Stimulated activated CD8-positive, alpha-beta memory T cell treated with anti-CD3 and anti-CD28 coated beads, Interleukin-12 subunit alpha, Interleukin-12 subunit beta, amount 100 ng/mL, for 24 hours (primary cell): ENCODE measurements around the gene TTLL5.
A peak's percentile ranks its signal among the peaks of the same experiment; 100 is the strongest.

Experiments
- DNase-seq: peaks from one replicate; pipeline ENCODE4 v3.0.0-alpha.2; 2020; ENCODE audit errors: extremely low read depth

Gene TTLL5

GRCh38 chr14:75960231-75960630, 299.2 kb downstream of the TTLL5 start:
- DNase-seq, result no peak

GRCh38 chr14:75961662-75962061, 300.6 kb downstream of the TTLL5 start:
- no peak for DNase-seq

- DNase-seq, result no peak
These were observed 306.8 kb downstream of the TTLL5 start for GRCh38 chr14:75967866-75968265.

- no peak for DNase-seq
These were observed 307.4 kb downstream of the TTLL5 start for GRCh38 chr14:75968456-75968855.

- DNase-seq, result no peak
These were observed 308.1 kb downstream of the TTLL5 start for GRCh38 chr14:75969126-75969525.

- DNase-seq, result no peak
These were observed 308.8 kb downstream of the TTLL5 start for GRCh38 chr14:75969891-75970290.

GRCh38 chr14:75970989-75971388, 309.9 kb downstream of the TTLL5 start:
- DNase-seq, result no peak

GRCh38 chr14:75971509-75971908, 310.5 kb downstream of the TTLL5 start:
- DNase-seq, result no peak

GRCh38 chr14:75972801-75973421, 311.9 kb downstream of the TTLL5 start:
- DNase-seq, result no peak

- no peak for DNase-seq
These were observed 316.0 kb downstream of the TTLL5 start for GRCh38 chr14:75976826-75977581.

- DNase-seq, result no peak
These were observed 316.5 kb downstream of the TTLL5 start for GRCh38 chr14:75977582-75977943.

GRCh38 chr14:75978249-75978731, 317.2 kb downstream of the TTLL5 start:
- DNase-seq, result no peak

- DNase-seq, result no peak
These were observed 318.1 kb downstream of the TTLL5 start for GRCh38 chr14:75979071-75979571.

- DNase-seq, result no peak
These were observed 318.9 kb downstream of the TTLL5 start for GRCh38 chr14:75979648-75980565.

GRCh38 chr14:75980856-75981255, 319.8 kb downstream of the TTLL5 start:
- no peak for DNase-seq

- no peak for DNase-seq
These were observed 320.6 kb downstream of the TTLL5 start, which contains the start of gene TGFB3 for GRCh38 chr14:75981426-75982265. TGFB3 (minus strand) TSS chr14:75981995; CDS start chr14:75980893, 1,102 bp downstream.

GRCh38 chr14:75982266-75983018, 321.4 kb downstream of the TTLL5 start:
- DNase-seq, result peak; percentile 39

GRCh38 chr14:75983019-75983358, 321.9 kb downstream of the TTLL5 start:
- DNase-seq, result no peak

GRCh38 chr14:75984674-75985073, 323.6 kb downstream of the TTLL5 start:
- DNase-seq, result no peak
